B cell (primary cell): Measurements from ENCODE around the gene RNF32.

Experiments used
- CTCF ChIP-seq: fragments of 200-600 bp; IDR thresholded peaks from one replicate; pipeline ENCODE4 v1.8.0; 2022; ENCODE audit warnings: antibody characterized with exemption, mild to moderate bottlenecking
- EZH2 ChIP-seq: IDR thresholded peaks from 2 replicates; pipeline ENCODE4 v1.6.1; 2012; ENCODE audit warnings: borderline replicate concordance, low read depth, mild to moderate bottlenecking, moderate library complexity, low read length; ENCODE audit not compliant: insufficient read depth, poor library complexity, severe bottlenecking

GRCh38 chr7:156635529-156636385, 4.8 kb upstream of the RNF32 start:
- TF ChIP-seq EZH2 (no peak), CTCF (no peak)
